ENCODE results near the gene KANK4.

Gene KANK4

DNA sequence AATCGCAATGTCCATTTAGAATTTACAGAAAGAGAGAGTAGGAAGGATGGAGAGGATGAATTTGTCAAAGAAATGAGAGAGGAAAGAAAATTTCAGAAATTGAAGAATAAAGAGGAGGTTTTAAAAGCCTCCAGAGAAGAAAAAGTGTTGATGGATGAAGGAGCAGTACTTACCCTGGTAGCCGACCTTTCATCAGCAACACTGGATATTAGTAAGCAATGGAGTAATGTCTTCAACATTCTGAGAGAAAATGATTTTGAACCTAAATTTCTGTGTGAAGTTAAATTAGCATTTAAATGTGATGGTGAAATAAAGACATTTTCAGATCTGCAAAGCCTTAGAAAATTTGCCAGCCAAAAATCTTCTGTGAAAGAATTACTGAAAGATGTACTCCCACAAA, 112.0 kb downstream of the KANK4 start:
- no peak for DNase-seq (ENCODE audit: low read depth)

- DNase-seq (ENCODE audit: low read depth) = no peak
These were observed 120.5 kb downstream of the KANK4 start for GRCh38 chr1:62198781-62199125.

DNA sequence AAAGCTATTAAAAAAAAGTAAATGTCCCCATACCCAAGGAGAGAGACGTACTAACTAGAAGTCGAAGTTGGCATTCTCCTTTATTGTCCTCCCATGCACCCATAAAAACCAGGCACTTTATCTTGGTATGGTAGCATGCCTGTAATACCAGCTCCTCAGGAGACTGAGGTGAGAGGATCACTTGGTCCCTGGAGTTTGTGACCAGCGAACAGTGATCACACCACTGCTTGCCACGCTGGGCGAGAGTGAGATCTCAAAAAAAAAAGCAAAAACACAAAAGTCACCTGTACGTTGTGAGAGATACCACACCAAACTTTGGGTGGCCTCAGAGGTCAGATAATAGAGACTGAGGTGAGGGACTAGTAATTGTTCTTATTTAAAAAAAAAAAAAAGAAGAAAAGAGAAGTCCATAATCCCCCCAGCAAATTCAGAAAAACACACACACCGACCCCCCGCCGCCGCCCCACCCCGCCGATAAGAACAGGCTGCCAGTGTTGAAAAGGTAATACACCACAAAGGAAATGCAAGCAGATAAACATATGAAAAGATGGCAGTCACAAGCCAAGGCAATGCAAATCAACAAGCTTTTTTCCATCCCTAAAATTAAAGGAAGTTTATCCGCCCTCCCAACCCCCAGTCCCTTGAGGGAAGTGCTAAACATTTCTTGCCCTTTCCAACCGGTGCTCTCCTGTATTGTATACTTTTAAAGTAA, 121.0 kb downstream of the KANK4 start:
- no peak for DNase-seq (ENCODE audit: low read depth)

GRCh38 chr1:62196086-62196690, 123.0 kb downstream of the KANK4 start:
- DNase-seq (ENCODE audit: low read depth) = no peak

GRCh38 chr1:62194651-62195544, 124.3 kb downstream of the KANK4 start, which contains the start of gene L1TD1:
TSS of gene L1TD1 (plus strand) at chr1:62194849. CDS start at chr1:62206629, 11,780 bp downstream.
- no peak for DNase-seq (ENCODE audit: low read depth)

DNA sequence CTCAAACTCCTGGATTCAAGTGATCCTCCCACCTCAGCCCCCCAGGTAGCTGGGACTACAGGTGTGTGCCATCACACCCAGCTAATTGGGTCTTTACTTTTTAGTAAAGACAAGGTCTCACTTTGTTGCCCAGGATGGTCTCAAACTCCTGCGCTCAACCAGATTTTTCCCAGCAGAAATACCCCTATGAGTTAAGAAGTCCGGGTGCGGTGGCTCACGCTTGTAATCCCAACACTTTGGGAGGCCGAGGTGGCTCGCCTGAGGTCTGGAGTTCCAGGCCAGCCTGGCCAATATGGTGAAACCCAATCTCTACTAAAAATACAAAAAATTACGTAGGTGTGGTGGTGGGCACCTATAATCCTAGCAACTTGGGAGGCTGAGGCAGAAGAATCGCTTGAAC, 131.1 kb downstream of the KANK4 start:
- no peak for DNase-seq (ENCODE audit: low read depth)

GRCh38 chr1:62187548-62187947, 131.7 kb downstream of the KANK4 start:
- no peak for DNase-seq (ENCODE audit: low read depth)
